Measurements from ENCODE around the gene SH3GL1.

- no peak for TF ChIP-seq CTCF (IDR thresholded peaks at IDR 0.05)
- TF ChIP-seq POLR2A (IDR thresholded peaks at IDR 0.05) = no peak
- no peak for TF ChIP-seq EP300 (IDR thresholded peaks at IDR 0.05)
Observed at GRCh38 chr19:4378886-4379285, 21.5 kb downstream of the SH3GL1 start.

Data from sigmoid colon (tissue), 4 donors.